Tibial nerve (tissue), 4 donors: ENCODE measurements around the gene PPP2R3B. TPM values are rescaled to one million over a fixed set of nuclear protein-coding genes. Genes with fewer than 3 reads are reported as not detected.

Experiments
- DNase-seq, 2 donors: peaks; one replicate each; pipeline ENCODE4 v3.0.0-alpha.2; 2019; ENCODE audit warnings: low spot score in 2 of 2
- H3K27ac ChIP-seq, 4 donors: fragments of 200-600 bp; sonication (generic) in 3 of 4; one replicate each; pipeline ENCODE4 v1.5.1; 2017 to 2019; ENCODE audit warnings: mild to moderate bottlenecking in 1 of 4
- H3K27me3 ChIP-seq, 2 donors: fragments of 200-600 bp; sonication (generic) in 1 of 2; one replicate each; pipeline versions ENCODE4 v1.5.1 to v1.6.0; 2017 to 2019
- H3K36me3 ChIP-seq, 3 donors: fragments of 200-600 bp; sonication (generic); one replicate each; pipeline ENCODE4 v1.5.1; 2018 to 2019
- H3K4me1 ChIP-seq, 4 donors: fragments of 200-600 bp; sonication (generic) in 3 of 4; one replicate each; pipeline ENCODE4 v1.5.1; 2017 to 2019
- H3K4me3 ChIP-seq, 4 donors: fragments of 200-600 bp; sonication (generic) in 3 of 4; one replicate each; pipeline ENCODE4 v1.5.1; 2017 to 2019; ENCODE audit warnings: mild to moderate bottlenecking in 1 of 4, moderate library complexity in 1 of 4
- H3K9me3 ChIP-seq, 4 donors: fragments of 200-600 bp; sonication (generic) in 3 of 4; one replicate each; pipeline ENCODE4 v1.5.1; 2017 to 2019
- CTCF ChIP-seq, 5 experiments: fragments of 200-600 bp in 3 of 5; fragments of 450-650 bp in 2 of 5; sonication (generic) in 3 of 5; IDR thresholded peaks; one replicate each; pipeline ENCODE4 v1.5.1; 2016 to 2019; ENCODE audit warnings: antibody characterized with exemption in 5 of 5, mild to moderate bottlenecking in 3 of 5, moderate library complexity in 2 of 5
- EP300 ChIP-seq, 2 donors: sonication (generic); formaldehyde crosslinking; IDR thresholded peaks; one replicate each; pipeline ENCODE4 v1.6.1; 2017; ENCODE audit warnings: antibody characterized with exemption in 2 of 2, mild to moderate bottlenecking in 1 of 2
- POLR2A ChIP-seq, 2 donors: fragments of 450-650 bp; IDR thresholded peaks; one replicate each; pipeline ENCODE4 v1.6.1; 2017; ENCODE audit warnings: antibody characterized with exemption in 2 of 2, mild to moderate bottlenecking in 2 of 2, moderate library complexity in 2 of 2
- WGBS, 2 donors: methylation state at CpG; one replicate each; pipeline ENCODE4 v1.1.5; 2018; 5-methylcytosine and 5-hydroxymethylcytosine counted together
- small RNA-seq: library from RNA; depleted of rRNA; stranded (forward); fragments of <200 nt; gene quantifications from one replicate; pipeline ENCODE3, GENCODE V24; 2016
- total RNA-seq, 4 donors: library from RNA; depleted of rRNA; stranded (reverse); fragments of >200 nt; gene quantifications; one replicate each; pipeline ENCODE4 v1.1.0, GENCODE V29; 2016

Gene PPP2R3B
- total RNA-seq, 4 donors from 2014 or later, result 20.4 to 59.4 (median 32.7) TPM

- 92 to 97% methylated on average over 40 to 42 of the region's 42 CpGs for WGBS, 2 donors
- H3K27me3 ChIP-seq, result no peaks in the 10 kb centered on the region
- H3K4me1 ChIP-seq, result no peaks in the 10 kb centered on the region
- H3K4me3 ChIP-seq, result no peak overlapping the region
- H3K9me3 ChIP-seq, result no peaks in the 10 kb centered on the region
- TF ChIP-seq CTCF (IDR thresholded peaks at IDR 0.05) (no peak), POLR2A (IDR thresholded peaks at IDR 0.05) (no peak), EP300 (IDR thresholded peaks at IDR 0.05) (no peak)
- no peak for DNase-seq
- peaks cover 0 to 84% (median 14%) of the 10 kb centered on the region in 3 donors for H3K36me3 ChIP-seq
- no peak overlapping the region for H3K27ac ChIP-seq
Observed at GRCh38 chrX:290476-291166, 96.1 kb downstream of the PPP2R3B start.

GRCh38 chrX:288561-288991 lies 98.1 kb downstream of the PPP2R3B start:
- H3K36me3 ChIP-seq, result peaks cover 0 to 71% (median 13%) of the 10 kb centered on the region in 3 donors

GRCh38 chrX:287670-288069 lies 99.0 kb downstream of the PPP2R3B start:
- whole genome bisulfite sequencing, 2 donors, result 88 to 90% methylated on average over 7 of the region's 7 CpGs
- no peak for DNase-seq
- H3K27me3 ChIP-seq, result no peaks in the 10 kb centered on the region
- H3K4me3 ChIP-seq, result no peak overlapping the region
- peaks cover 0 to 5% (median 0%) of the 10 kb centered on the region in 4 donors for H3K4me1 ChIP-seq
- H3K9me3 ChIP-seq, result no peaks in the 10 kb centered on the region
- H3K27ac ChIP-seq, result no peak overlapping the region
- TF ChIP-seq CTCF (IDR thresholded peaks at IDR 0.05), result no peak
- TF ChIP-seq EP300 (IDR thresholded peaks at IDR 0.05), result no peak
- no peak for TF ChIP-seq POLR2A (IDR thresholded peaks at IDR 0.05)
- H3K36me3 ChIP-seq, result peaks cover 0 to 62% (median 4%) of the 10 kb centered on the region in 3 donors

More at GRCh38 chrX:288561-288991, 98.1 kb downstream of the PPP2R3B start:
- Histone ChIP-seq H3K4me1 (peaks cover 0 to 4% (median 0%) of the 10 kb centered on the region in 4 donors), H3K27me3 (no peaks in the 10 kb centered on the region), H3K4me3 (no peak overlapping the region), H3K27ac (no peak overlapping the region), H3K9me3 (no peaks in the 10 kb centered on the region)
- WGBS, 2 donors, result 94 to 98% methylated on average over 23 to 25 of the region's 25 CpGs
- TF ChIP-seq POLR2A (IDR thresholded peaks at IDR 0.05) (no peak), CTCF (IDR thresholded peaks at IDR 0.05) (no peak), EP300 (IDR thresholded peaks at IDR 0.05) (no peak)
- DNase-seq, result no peak

DNA sequence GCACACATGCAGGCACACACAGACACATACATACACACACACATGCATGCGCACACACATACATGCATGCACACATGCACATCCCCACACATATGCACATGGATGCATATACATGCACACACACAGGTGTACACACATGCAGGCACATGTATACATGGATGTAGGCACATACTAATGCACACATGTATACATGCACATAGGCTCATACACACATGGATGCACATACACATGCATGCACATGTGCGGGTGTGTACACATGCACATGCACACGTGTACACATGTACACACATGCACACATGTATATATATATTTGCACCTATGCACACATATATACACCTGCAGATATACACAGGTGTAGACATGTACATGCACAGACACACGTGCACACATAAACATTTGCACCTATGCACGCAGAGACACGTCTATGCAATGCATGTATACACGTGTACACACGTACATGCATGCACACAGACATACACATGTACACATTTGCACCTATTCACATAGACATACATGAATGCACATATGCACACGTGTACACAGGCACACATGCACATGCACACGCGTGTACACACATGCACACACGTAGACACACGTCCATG lies 101.5 kb downstream of the PPP2R3B start:
- Histone ChIP-seq H3K9me3 (no peaks in the 10 kb centered on the region), H3K36me3 (peaks cover 0 to 37% (median 0%) of the 10 kb centered on the region in 3 donors), H3K27me3 (no peaks in the 10 kb centered on the region), H3K27ac (no peak overlapping the region), H3K4me3 (no peak overlapping the region), H3K4me1 (peaks cover 0 to 20% (median 0%) of the 10 kb centered on the region in 4 donors)
- 94 to 98% methylated on average over 13 of the region's 13 CpGs for WGBS, 2 donors
- TF ChIP-seq EP300 (IDR thresholded peaks at IDR 0.05) (no peak), POLR2A (IDR thresholded peaks at IDR 0.05) (no peak), CTCF (IDR thresholded peaks at IDR 0.05) (no peak)
- no peak for DNase-seq

Small RNAs within 50 kb of the gene (small RNA-seq; reads per million reads assigned to genes)
- not detected for gene RF00017

Other genes starting within 250 kb of the PPP2R3B start
- 10 to 100 TPM in 2 of 4 donors, 1 to 10 TPM in 2; 5.7 to 18.8 (median 9.2) TPM for gene PLCXD1, start 105.5 kb downstream of the PPP2R3B start, total RNA-seq
- gene GTPBP6, start 68.1 kb downstream of the PPP2R3B start, total RNA-seq, result 10 to 100 TPM; 39.3 to 84.1 (median 56.3) TPM
- 1 to 10 TPM in 1 of 4 donors, under 1 TPM in 1, not detected in 2; 0.60 to 1.8 TPM for gene SHOX, start 243.9 kb upstream of the PPP2R3B start, total RNA-seq